Breast epithelium (tissue), 4 donors: ENCODE data around the gene ELAVL1. TPM values are rescaled to one million over a fixed set of nuclear protein-coding genes. Genes with fewer than 3 reads are reported as not detected.

ENCODE experiments used
- DNase-seq, 2 donors: peaks; one replicate each; pipeline ENCODE4 v3.0.0-alpha.2; 2019; ENCODE audit warnings: low spot score in 2 of 2
- H3K27ac ChIP-seq, 2 donors: fragments of 200-600 bp; sonication (generic) in 1 of 2; one replicate each; pipeline ENCODE4 v1.5.1; 2016 to 2019; ENCODE audit warnings: mild to moderate bottlenecking in 1 of 2
- H3K27me3 ChIP-seq, 2 donors: fragments of 200-600 bp; sonication (generic) in 1 of 2; one replicate each; pipeline versions ENCODE4 v1.5.1 to v1.6.0; 2017 to 2019; ENCODE audit warnings: control low read depth in 1 of 2, mild to moderate bottlenecking in 1 of 2
- H3K36me3 ChIP-seq: fragments of 200-600 bp; one replicate; pipeline ENCODE4 v1.5.1; 2019
- H3K4me1 ChIP-seq, 2 donors: fragments of 200-600 bp; sonication (generic); one replicate each; pipeline ENCODE4 v1.5.1; 2016 to 2019; ENCODE audit warnings: control low read depth in 1 of 2
- H3K4me3 ChIP-seq, 3 donors: fragments of 200-600 bp; sonication (generic); 1 replicate in 2 of 3; 2 replicates in 1 of 3; pipeline ENCODE4 v1.5.1; 2016 to 2019; ENCODE audit warnings: mild to moderate bottlenecking in 3 of 3, moderate library complexity in 2 of 3
- H3K9me3 ChIP-seq, 2 donors: fragments of 200-600 bp; sonication (generic) in 1 of 2; one replicate each; pipeline ENCODE4 v1.5.1; 2016 to 2019; ENCODE audit warnings: control low read depth in 1 of 2
- POLR2A ChIP-seq: fragments of 450-650 bp; IDR thresholded peaks from one replicate; pipeline ENCODE4 v1.6.1; 2016; ENCODE audit warnings: antibody characterized with exemption, mild to moderate bottlenecking, moderate library complexity
- POLR2AphosphoS5 ChIP-seq, 3 donors: sonication (generic); formaldehyde crosslinking; IDR thresholded peaks; one replicate each; pipeline ENCODE4 v1.6.1; 2017; ENCODE audit warnings: antibody characterized with exemption in 3 of 3
- intact Hi-C: fragments of 100-400 bp; cut with DNase I; formaldehyde crosslinking; loops from one replicate; pipeline ENCODE4 v1.15.1; 2023; ENCODE audit warnings: low total_unique reads
- total RNA-seq, 3 donors: library from RNA; depleted of rRNA; stranded (reverse); fragments of >200 nt; gene quantifications; one replicate each; pipeline ENCODE4 v1.1.0, GENCODE V29; 2016
- TF ChIP-seq, protein P1 (sequence below), 3 donors: fragments of 450-650 bp; IDR thresholded peaks; one replicate each; pipeline ENCODE4 v1.5.1; 2016 to 2017; ENCODE audit warnings: antibody characterized with exemption in 3 of 3, mild to moderate bottlenecking in 3 of 3, moderate library complexity in 3 of 3

Gene ELAVL1
- total RNA-seq, 3 donors from 2014 or later, result 28.6 to 30.8 (median 29.7) TPM

DNA sequence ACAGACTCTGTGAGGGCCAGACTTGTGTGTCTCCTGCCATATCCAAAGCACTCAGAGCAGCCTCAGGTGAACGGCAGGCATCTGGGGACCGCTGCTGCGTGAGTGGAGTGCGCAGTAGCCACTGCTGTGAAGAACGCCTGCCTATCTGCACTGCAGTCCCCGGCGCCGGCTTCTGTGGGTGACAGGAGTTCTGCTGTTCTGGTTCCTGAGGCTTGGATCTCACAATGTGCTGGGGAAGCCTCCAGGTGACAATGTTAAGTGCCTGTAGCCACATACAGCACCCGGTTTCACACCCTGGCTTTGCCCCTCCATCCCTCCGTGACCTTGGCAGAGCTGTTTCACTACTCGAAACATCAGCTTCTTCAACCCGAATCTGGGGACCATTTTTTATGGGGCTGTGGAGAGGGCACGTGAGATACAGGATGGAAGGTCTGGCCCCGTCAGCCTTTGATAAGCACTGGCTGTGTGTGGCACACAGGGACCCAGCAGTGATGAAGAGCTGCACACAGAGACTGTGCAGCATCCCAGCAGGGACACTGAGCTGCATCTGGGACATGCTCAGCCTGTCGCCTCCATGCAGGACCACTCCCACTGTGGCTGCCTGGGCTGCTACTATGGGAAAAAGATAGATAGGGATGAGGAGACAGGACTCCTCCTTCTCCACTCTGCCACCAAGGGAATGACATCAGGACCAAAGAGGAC, 28.3 kb downstream of the ELAVL1 start:
- peaks cover 6% of the 10 kb centered on the region for H3K36me3 ChIP-seq
- no peaks in the 10 kb centered on the region for H3K9me3 ChIP-seq
- H3K4me3 ChIP-seq, result no peak overlapping the region
- H3K27me3 ChIP-seq, result no peaks in the 10 kb centered on the region
- no peak for DNase-seq
- intact Hi-C loops, result no loop called here
- no peaks in the 10 kb centered on the region for H3K4me1 ChIP-seq
- no peak overlapping the region for H3K27ac ChIP-seq
- TF ChIP-seq POLR2A (no peak), POLR2AphosphoS5 (IDR thresholded peaks at IDR 0.05) (no peak)
- TF ChIP-seq, protein P1, sequence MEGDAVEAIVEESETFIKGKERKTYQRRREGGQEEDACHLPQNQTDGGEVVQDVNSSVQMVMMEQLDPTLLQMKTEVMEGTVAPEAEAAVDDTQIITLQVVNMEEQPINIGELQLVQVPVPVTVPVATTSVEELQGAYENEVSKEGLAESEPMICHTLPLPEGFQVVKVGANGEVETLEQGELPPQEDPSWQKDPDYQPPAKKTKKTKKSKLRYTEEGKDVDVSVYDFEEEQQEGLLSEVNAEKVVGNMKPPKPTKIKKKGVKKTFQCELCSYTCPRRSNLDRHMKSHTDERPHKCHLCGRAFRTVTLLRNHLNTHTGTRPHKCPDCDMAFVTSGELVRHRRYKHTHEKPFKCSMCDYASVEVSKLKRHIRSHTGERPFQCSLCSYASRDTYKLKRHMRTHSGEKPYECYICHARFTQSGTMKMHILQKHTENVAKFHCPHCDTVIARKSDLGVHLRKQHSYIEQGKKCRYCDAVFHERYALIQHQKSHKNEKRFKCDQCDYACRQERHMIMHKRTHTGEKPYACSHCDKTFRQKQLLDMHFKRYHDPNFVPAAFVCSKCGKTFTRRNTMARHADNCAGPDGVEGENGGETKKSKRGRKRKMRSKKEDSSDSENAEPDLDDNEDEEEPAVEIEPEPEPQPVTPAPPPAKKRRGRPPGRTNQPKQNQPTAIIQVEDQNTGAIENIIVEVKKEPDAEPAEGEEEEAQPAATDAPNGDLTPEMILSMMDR (IDR thresholded peaks at IDR 0.05), result no peak

DNA sequence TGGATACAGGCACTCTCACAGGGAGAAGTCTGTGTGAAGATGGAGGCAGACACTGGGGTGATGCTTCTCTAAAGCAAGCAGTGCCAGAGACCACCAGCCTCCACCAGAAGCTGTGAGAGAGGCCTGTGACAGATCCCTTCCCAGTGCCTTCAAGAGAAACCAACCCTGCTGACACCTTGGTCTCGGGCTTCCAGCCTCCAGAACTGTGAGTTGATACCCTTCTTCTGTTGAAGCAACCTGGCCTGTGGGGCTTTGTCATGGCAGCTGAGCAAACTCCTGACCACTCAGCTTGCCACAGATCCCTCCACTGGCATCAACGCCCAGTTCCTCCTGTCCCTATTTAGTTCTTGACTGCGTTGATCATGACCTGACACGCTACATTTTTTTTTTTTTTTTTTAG, 29.0 kb downstream of the ELAVL1 start:
- H3K36me3 ChIP-seq, result peaks cover 6% of the 10 kb centered on the region
- intact Hi-C loops, result no loop called here

DNA sequence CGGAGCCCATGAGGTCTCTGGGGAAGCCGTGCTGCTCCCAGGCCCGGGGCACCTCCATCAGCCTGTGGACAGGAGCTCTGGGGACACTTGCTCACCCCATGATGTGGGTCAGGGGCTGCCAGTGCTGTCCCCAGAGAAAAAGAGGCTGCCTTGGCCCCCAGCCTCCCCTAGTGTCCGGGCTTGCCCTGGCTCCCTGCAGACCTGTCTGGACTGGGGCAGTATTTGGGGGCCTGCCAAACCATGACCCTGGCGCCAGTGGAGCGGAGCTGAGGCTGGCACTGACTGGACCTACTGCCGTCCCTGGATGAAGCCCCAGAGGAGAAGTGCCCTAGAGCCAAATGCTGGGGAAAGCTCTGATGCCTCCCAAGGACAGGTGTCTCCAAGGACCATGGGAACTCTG, 30.4 kb downstream of the ELAVL1 start:
- Histone ChIP-seq H3K27me3 (no peaks in the 10 kb centered on the region), H3K36me3 (no peaks in the 10 kb centered on the region), H3K4me1 (no peaks in the 10 kb centered on the region), H3K27ac (no peak overlapping the region), H3K9me3 (no peaks in the 10 kb centered on the region), H3K4me3 (no peak overlapping the region)
- intact Hi-C loops, result no loop called here
- DNase-seq, result no peak
- no peak for TF ChIP-seq POLR2AphosphoS5 (IDR thresholded peaks at IDR 0.05)

More for the DNA sequence above, 29.0 kb downstream of the ELAVL1 start:
- Histone ChIP-seq H3K9me3 (no peaks in the 10 kb centered on the region), H3K27ac (no peak overlapping the region), H3K27me3 (no peaks in the 10 kb centered on the region), H3K4me1 (no peaks in the 10 kb centered on the region), H3K4me3 (no peak overlapping the region)
- no peak for DNase-seq
- TF ChIP-seq, protein P1 (IDR thresholded peaks at IDR 0.05), result no peak
- TF ChIP-seq POLR2A, result no peak
- TF ChIP-seq POLR2AphosphoS5 (IDR thresholded peaks at IDR 0.05), result no peak

DNA sequence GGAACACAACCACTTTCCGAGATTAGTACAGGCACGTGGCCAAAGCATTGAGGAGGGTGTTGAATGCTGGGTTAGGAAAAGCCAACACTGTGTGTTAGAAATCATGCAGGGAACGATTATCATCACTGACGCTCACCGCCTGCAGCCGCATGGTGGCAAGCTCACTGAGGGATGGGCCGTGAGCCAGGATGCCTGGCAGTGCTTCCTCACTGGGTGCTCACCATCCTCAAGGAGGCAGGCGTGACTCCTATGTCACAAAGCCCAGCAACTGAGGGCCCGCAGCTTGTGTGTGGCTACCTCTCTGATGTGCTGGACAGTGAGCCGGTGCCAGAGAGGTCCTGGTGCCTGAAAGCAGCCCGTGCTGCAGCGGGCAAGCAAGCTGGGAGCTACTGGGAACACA, 31.6 kb downstream of the ELAVL1 start:
- Histone ChIP-seq H3K9me3 (no peaks in the 10 kb centered on the region), H3K4me1 (no peaks in the 10 kb centered on the region), H3K27me3 (no peaks in the 10 kb centered on the region), H3K27ac (no peak overlapping the region), H3K4me3 (no peak overlapping the region), H3K36me3 (no peaks in the 10 kb centered on the region)
- intact Hi-C loops, result no loop called here
- TF ChIP-seq POLR2A (no peak), POLR2AphosphoS5 (IDR thresholded peaks at IDR 0.05) (no peak)
- TF ChIP-seq, protein P1 (IDR thresholded peaks at IDR 0.05), result no peak
- no peak for DNase-seq

DNA sequence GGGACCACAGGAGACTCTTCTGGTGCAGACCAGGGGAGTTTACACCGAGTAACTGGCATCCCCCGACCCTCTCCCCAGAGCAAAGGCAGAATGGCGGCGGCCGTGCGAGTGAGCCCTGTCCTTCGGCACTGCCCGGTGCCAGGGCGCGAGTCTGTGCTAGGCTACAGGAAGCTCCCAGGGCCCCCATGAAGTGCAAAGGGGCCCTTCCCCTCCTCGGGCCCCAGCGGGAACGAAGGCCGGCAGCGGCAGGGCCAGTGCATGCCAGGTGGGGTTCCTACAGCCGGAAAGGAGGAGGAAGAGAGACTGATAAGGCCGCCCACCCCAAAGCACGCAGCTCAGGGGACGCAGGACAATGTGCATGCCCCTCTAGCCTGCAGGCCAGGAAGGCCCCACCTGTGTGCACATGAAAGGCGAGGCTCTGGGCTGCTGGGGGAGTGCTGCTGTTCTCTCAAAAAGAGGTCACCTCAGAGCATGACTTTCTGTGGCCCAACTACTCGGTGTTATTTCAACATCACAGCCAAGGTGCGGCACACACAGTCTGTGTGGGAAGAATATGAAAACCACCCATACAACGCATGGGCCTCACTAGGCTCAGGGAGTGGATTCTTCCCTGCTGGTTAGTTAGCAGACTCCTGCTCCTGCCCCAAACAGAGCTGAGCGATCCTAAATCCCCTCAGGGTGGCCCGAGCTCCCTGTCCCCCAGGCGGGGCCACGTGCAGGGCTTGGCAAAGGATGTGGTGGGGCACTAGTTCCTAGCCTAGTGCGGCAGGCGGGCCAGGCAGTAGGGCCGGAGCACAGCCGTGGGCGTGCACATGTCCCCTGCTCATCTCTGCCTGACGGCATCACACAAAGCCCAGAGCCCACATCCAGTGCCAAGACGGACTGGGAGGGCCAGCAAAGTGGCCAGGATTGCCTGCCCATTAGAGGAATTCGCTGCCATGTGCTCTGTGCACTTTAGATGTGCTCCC, 33.6 kb downstream of the ELAVL1 start:
- intact Hi-C loops, result no loop called here

More for the DNA sequence above, 33.6 kb downstream of the ELAVL1 start:
- no peak for TF ChIP-seq POLR2A
- TF ChIP-seq, protein P1 (IDR thresholded peaks at IDR 0.05), result no peak
- no peak for TF ChIP-seq POLR2AphosphoS5 (IDR thresholded peaks at IDR 0.05)
- Histone ChIP-seq H3K27ac (no peak overlapping the region), H3K36me3 (no peaks in the 10 kb centered on the region), H3K4me3 (no peak overlapping the region), H3K27me3 (no peaks in the 10 kb centered on the region), H3K9me3 (no peaks in the 10 kb centered on the region), H3K4me1 (no peaks in the 10 kb centered on the region)
- no peak for DNase-seq
